Osteocyte (in vitro differentiated cells): ENCODE data around the gene TMPRSS15. TPM values are rescaled to one million over a fixed set of nuclear protein-coding genes. Genes with fewer than 3 reads are reported as not detected.

ENCODE experiments used
- DNase-seq: peaks from one replicate; pipeline ENCODE4 v3.0.0; 2021; ENCODE audit warnings: mixed read lengths; ENCODE audit not compliant: unreplicated experiment; ENCODE audit errors: extremely low spot score
- H3K27ac Mint-ChIP-seq: one replicate; pipeline ENCODE4 v1.8.0; 2021; ENCODE audit warnings: mild to moderate bottlenecking, mixed read lengths; ENCODE audit not compliant: unreplicated experiment
- H3K27me3 Mint-ChIP-seq: one replicate; pipeline ENCODE4 v1.8.0; 2021; ENCODE audit warnings: mixed read lengths; ENCODE audit not compliant: unreplicated experiment
- H3K36me3 Mint-ChIP-seq: one replicate; pipeline ENCODE4 v1.8.0; 2021; ENCODE audit warnings: mixed read lengths; ENCODE audit not compliant: unreplicated experiment
- H3K4me1 Mint-ChIP-seq: one replicate; pipeline ENCODE4 v1.8.0; 2021; ENCODE audit warnings: mixed read lengths; ENCODE audit not compliant: unreplicated experiment
- H3K4me3 Mint-ChIP-seq: one replicate; pipeline ENCODE4 v1.8.0; 2021; ENCODE audit warnings: mild to moderate bottlenecking, moderate library complexity, mixed read lengths; ENCODE audit not compliant: unreplicated experiment
- H3K9me3 Mint-ChIP-seq: one replicate; pipeline ENCODE4 v1.8.0; 2021; ENCODE audit warnings: mixed read lengths; ENCODE audit not compliant: unreplicated experiment
- CTCF ChIP-seq: fragments of 200-600 bp; sonication (generic); IDR thresholded peaks from 2 replicates; pipeline ENCODE4 v1.5.0; 2021; ENCODE audit warnings: antibody characterized with exemption, mild to moderate bottlenecking, moderate library complexity
- total RNA-seq: library from RNA; stranded (reverse); gene quantifications from 2 replicates; pipeline ENCODE4 v1.2.1, GENCODE V29; 2021

TMPRSS15 gene
- total RNA-seq, 1 donor from 2014 or later = 1.3 TPM

DNA sequence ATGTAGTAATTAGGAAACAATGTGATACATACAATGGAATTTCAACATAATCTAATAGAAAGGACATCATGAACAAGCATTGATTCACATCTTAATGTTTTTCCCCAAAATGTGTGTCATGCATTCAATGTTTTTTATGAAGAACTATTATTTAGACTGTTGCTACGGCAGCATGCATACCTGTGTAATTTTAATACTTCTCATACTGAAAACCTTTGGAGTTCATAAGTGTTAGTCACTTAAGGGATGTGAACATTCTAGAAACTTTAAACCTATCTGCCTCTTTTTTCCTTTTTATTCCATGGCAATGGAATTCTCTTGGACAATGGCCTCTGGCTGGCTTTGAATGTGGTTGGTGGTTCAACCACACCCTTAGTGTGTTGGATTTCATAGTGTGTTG is 48.6 kb downstream of the TMPRSS15 start:
- H3K9me3 Mint-ChIP-seq = no peaks in the 10 kb centered on the region

DNA sequence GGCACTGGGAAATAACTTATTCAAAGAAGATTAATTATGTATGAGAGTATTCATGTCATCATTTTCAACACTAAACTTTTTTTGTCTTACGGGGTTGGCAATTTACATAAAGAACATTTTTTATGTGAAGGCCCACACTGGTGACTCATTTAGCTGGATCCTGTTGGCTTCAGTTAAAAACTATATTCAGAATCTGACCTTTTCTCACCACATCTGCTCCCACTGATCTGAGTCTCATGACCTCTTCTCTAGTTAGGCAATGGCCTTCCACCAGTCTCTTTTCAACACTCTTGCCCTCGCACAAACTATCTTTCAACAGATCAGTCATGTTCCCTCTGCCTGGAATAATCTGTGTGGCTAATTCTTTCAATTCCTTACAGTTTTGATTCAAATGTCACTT is 53.4 kb downstream of the TMPRSS15 start:
- Mint-ChIP-seq H3K36me3 (no peaks in the 10 kb centered on the region), H3K27ac (no peak overlapping the region), H3K4me3 (no peak overlapping the region), H3K27me3 (no peaks in the 10 kb centered on the region), H3K9me3 (no peaks in the 10 kb centered on the region), H3K4me1 (no peaks in the 10 kb centered on the region)
- TF ChIP-seq CTCF = no peak
- no peak for DNase-seq

More for the DNA sequence above, 48.6 kb downstream of the TMPRSS15 start:
- Mint-ChIP-seq H3K27ac (no peak overlapping the region), H3K36me3 (no peaks in the 10 kb centered on the region), H3K4me3 (no peak overlapping the region), H3K27me3 (peaks cover 4% of the 10 kb centered on the region), H3K4me1 (no peaks in the 10 kb centered on the region)
- no peak for TF ChIP-seq CTCF
- no peak for DNase-seq

DNA sequence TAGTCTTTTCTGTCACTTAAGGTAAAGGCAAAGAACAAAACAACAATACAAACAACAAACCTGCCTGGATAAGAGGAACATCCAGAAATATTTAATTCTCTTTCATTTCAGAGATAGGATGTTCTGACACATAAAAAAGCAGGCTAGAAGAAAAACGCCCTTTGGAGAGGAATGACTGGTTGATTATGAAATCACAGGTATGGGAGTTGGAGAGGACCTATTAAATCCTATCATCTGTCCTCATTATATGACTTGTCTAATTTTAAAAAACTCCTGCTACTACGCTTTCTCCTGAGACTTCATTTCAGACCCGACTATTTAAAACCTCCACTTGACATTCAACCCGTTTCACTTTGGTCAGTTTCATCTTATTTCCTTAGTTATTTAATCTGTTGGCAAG is 54.1 kb downstream of the TMPRSS15 start:
- Mint-ChIP-seq H3K9me3 (no peaks in the 10 kb centered on the region), H3K27ac (no peak overlapping the region), H3K4me1 (no peaks in the 10 kb centered on the region), H3K36me3 (no peaks in the 10 kb centered on the region), H3K27me3 (no peaks in the 10 kb centered on the region), H3K4me3 (no peak overlapping the region)
- no peak for TF ChIP-seq CTCF
- DNase-seq = no peak

DNA sequence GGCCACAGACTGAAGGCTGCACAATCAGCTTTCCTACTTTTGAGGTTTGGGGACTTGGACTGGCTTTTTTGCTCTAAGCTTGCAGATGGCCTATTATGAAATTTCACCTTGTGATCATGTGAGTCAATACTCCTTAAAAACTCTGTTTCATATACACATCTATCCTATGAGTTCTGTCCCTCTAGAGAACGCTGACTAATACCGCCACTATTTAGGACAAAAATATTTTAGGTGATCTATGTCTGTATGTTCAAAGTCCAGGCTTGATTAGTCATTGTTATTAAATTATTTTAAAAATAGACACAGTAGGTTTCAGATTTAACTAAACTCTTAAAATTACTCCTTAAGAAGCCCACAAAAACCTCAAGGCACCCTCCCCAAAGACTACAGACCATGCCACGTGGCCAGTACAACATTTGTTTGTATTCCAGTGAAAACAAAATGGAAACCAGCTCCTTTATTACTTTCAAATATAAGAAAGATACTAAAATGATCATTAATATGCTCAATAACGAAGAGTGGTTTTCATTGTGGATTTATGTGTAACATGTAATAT is 63.1 kb downstream of the TMPRSS15 start:
- Mint-ChIP-seq H3K9me3 (peaks cover 10% of the 10 kb centered on the region), H3K4me3 (no peak overlapping the region), H3K27me3 (peaks cover 4% of the 10 kb centered on the region), H3K4me1 (no peaks in the 10 kb centered on the region), H3K36me3 (no peaks in the 10 kb centered on the region), H3K27ac (no peak overlapping the region)
- DNase-seq = no peak
- no peak for TF ChIP-seq CTCF

GRCh38 chr21:18335651-18336236 is 67.8 kb downstream of the TMPRSS15 start:
- H3K4me3 Mint-ChIP-seq = no peak overlapping the region
- peaks cover 3% of the 10 kb centered on the region for H3K9me3 Mint-ChIP-seq
- no peak for TF ChIP-seq CTCF
- no peaks in the 10 kb centered on the region for H3K36me3 Mint-ChIP-seq
- no peaks in the 10 kb centered on the region for H3K27me3 Mint-ChIP-seq
- H3K27ac Mint-ChIP-seq = no peak overlapping the region
- DNase-seq = no peak
- H3K4me1 Mint-ChIP-seq = no peaks in the 10 kb centered on the region
